BE2C (cell line): ENCODE results near the gene PARP6.
A peak's percentile ranks its signal among the peaks of the same experiment; 100 is the strongest.

Experiments
- DNase-seq: peaks from one replicate; pipeline ENCODE4 v3.0.0-alpha.2; 2020
- H3K27me3 ChIP-seq: fragments of 250-450 bp; sonication (Bioruptor Pico); 2 replicates; pipeline ENCODE4 v1.5.1; 2020; ENCODE audit warnings: mild to moderate bottlenecking
- H3K36me3 ChIP-seq: fragments of 250-450 bp; sonication (Bioruptor Pico); 2 replicates; pipeline ENCODE4 v1.5.1; 2020; ENCODE audit warnings: mild to moderate bottlenecking
- H3K4me1 ChIP-seq: fragments of 250-450 bp; sonication (Bioruptor Pico); 2 replicates; pipeline ENCODE4 v1.5.1; 2020
- H3K4me3 ChIP-seq: 2 replicates; pipeline ENCODE4 v1.5.1; 2011; ENCODE audit warnings: low read depth, low read length
- H3K9me3 ChIP-seq: fragments of 250-450 bp; sonication (Bioruptor Pico); 2 replicates; pipeline ENCODE4 v1.5.1; 2020
- CTCF ChIP-seq: IDR thresholded peaks from 2 replicates; pipeline ENCODE4 v1.5.1; 2012; ENCODE audit warnings: mild to moderate bottlenecking, low read depth, low read length

Gene PARP6

GRCh38 chr15:72197041-72197459 is 75.3 kb downstream of the PARP6 start:
- no peaks in the 10 kb centered on the region for H3K4me1 ChIP-seq
- DNase-seq: no peak
- no peaks in the 10 kb centered on the region for H3K27me3 ChIP-seq
- no peaks in the 10 kb centered on the region for H3K9me3 ChIP-seq
- no peak for TF ChIP-seq CTCF
- H3K36me3 ChIP-seq: peaks cover 42% of the 10 kb centered on the region
- 0 out of 2 replicates have a peak overlapping the region, but pooled peaks have one; percentile 15 for H3K4me3 ChIP-seq

DNA sequence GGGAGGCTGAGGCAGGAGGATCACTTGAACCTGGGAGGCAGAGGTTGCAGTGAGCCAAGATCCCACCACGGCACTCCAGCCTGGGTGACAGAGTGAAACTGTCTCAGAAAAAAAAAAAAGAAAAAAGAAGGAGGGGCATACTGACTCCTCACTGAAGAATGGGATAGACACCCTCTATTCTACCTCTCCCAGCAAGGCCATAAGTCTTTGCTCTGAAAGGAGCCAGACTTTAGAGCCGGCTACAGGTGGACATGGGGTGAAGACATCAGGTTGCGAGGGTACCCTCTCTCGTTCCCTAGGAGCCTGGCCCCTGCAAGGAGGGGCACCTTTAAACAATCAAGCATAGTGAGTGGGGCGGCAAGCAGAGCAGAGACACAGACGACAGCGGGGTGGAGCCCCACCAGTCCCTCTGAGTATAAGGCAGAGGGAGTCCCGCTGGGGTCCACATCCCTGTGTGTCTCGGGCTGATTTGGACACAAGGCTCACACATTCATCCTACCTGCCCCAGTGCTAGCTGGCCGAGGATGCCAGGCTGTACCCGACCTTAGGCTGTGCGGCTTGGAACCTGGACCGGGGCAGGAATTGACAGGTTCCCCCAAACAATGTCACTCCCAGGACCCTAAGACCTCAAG is 75.8 kb downstream of the PARP6 start:
- DNase-seq: no peak
- Histone ChIP-seq H3K27me3 (no peaks in the 10 kb centered on the region), H3K4me1 (no peaks in the 10 kb centered on the region), H3K4me3 (no peak overlapping the region), H3K36me3 (peaks cover 37% of the 10 kb centered on the region), H3K9me3 (no peaks in the 10 kb centered on the region)
- no peak for TF ChIP-seq CTCF

DNA sequence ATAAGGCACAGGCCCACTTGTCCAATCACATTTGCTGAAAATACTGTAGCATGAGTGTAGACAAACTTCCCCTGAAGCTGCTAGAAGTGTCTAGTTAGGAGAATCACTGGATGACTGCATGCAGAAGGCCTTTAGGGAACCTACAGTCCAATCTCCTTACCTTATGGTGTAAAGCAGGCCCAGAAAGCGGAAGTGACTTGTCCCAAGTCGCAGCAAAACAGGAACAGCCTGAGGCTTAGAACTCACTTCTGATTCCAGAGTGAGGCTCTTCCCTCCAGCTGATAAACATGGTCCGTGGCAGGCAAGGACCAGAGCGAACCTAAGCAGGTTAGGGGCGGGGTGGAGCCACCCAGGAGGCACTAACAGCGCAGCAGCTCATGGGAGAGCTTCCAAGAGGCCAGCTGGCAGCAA is 77.2 kb downstream of the PARP6 start:
- no peak for DNase-seq
- Histone ChIP-seq H3K27me3 (peaks cover 2% of the 10 kb centered on the region; the same call in 1 of the 2 replicates), H3K9me3 (no peaks in the 10 kb centered on the region), H3K4me3 (no peak overlapping the region), H3K36me3 (peaks cover 23% of the 10 kb centered on the region), H3K4me1 (no peaks in the 10 kb centered on the region)
- no peak for TF ChIP-seq CTCF

GRCh38 chr15:72193836-72194396 is 78.4 kb downstream of the PARP6 start:
- Histone ChIP-seq H3K36me3 (peaks cover 11% of the 10 kb centered on the region), H3K9me3 (no peaks in the 10 kb centered on the region), H3K4me1 (no peaks in the 10 kb centered on the region), H3K27me3 (peaks cover 7% of the 10 kb centered on the region; the same call in 1 of the 2 replicates), H3K4me3 (no peak overlapping the region)
- TF ChIP-seq CTCF: no peak
- no peak for DNase-seq

DNA sequence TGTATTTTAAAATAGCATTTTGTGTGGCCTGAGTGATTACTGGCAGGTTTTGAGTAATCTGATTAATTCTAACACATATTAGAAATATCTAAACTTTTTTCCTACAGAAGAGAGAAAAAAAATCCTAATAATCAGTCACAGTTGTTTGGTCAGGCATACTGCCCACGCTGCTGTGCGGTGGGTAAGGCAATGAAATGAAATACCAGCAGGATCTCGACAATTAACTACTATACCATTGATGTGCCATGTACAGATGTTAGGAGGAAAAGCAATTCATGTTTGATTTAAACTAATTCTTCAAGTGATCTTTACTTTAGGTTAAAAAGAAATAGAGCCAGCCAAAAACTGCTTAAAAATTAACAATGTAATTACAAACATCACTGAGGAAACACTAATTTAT is 79.9 kb downstream of the PARP6 start:
- no peak for DNase-seq
- Histone ChIP-seq H3K9me3 (no peaks in the 10 kb centered on the region), H3K27me3 (peaks cover 7% of the 10 kb centered on the region), H3K4me1 (no peaks in the 10 kb centered on the region), H3K36me3 (no peaks in the 10 kb centered on the region), H3K4me3 (no peak overlapping the region)
- no peak for TF ChIP-seq CTCF
